Epithelial cell of esophagus (primary cell): ENCODE results near the gene CCDC197.

Source experiments
- DNase-seq: peaks from one replicate; pipeline ENCODE4 v3.0.0; 2010; ENCODE audit warnings: low read depth
- H3K4me3 ChIP-seq: 2 replicates; pipeline ENCODE4 v1.5.1; 2011; ENCODE audit warnings: mild to moderate bottlenecking, low read length, control low read depth
- CTCF ChIP-seq: IDR thresholded peaks from 2 replicates; pipeline ENCODE4 v1.5.1; 2011; ENCODE audit warnings: low read depth, mild to moderate bottlenecking, low read length, control low read depth, inconsistent platforms; ENCODE audit not compliant: insufficient read depth; ENCODE audit errors: missing control alignments

The CCDC197 gene

GRCh38 chr14:93994919-93995682 lies 2.0 kb upstream of the CCDC197 start:
- H3K4me3 ChIP-seq: no peak overlapping the region
- peak; percentile 94 for DNase-seq
- TF ChIP-seq CTCF: no peak

GRCh38 chr14:93996130-93996695 lies 888 bp upstream of the CCDC197 start:
- H3K4me3 ChIP-seq: no peak overlapping the region
- no peak for DNase-seq
- no peak for TF ChIP-seq CTCF

- no peak for TF ChIP-seq CTCF
- DNase-seq: no peak
- no peak overlapping the region for H3K4me3 ChIP-seq
These were observed 1.1 kb downstream of the CCDC197 start for GRCh38 chr14:93997916-93998870.

GRCh38 chr14:93998871-93999403 lies 1.8 kb downstream of the CCDC197 start:
- no peak for TF ChIP-seq CTCF
- no peak for DNase-seq
- no peak overlapping the region for H3K4me3 ChIP-seq

GRCh38 chr14:93999573-93999972 lies 2.5 kb downstream of the CCDC197 start:
- no peak for DNase-seq
- no peak overlapping the region for H3K4me3 ChIP-seq
- no peak for TF ChIP-seq CTCF

- DNase-seq: no peak
- no peak overlapping the region for H3K4me3 ChIP-seq
- TF ChIP-seq CTCF: no peak
These were observed 3.2 kb downstream of the CCDC197 start for GRCh38 chr14:94000267-94000666.
